GM21381 (cell line): ENCODE measurements around the gene RTTN.
"Not testable (repeated sequence)": the region's sequence is repeated elsewhere in the genome, so short reads cannot be mapped to it uniquely, and the experiment has no call there.

Experiments used
- ATAC-seq: cut with Tn5 transposase; IDR thresholded peaks from one replicate; pipeline ENCODE4 v1.9.1; 2021; ENCODE audit warnings: mild to moderate bottlenecking, moderate library complexity; ENCODE audit not compliant: unreplicated experiment

Gene RTTN

GRCh38 chr18:70205421-70206397 is at the start of gene RTTN:
Gene RTTN, minus strand, starts transcription at chr18:70205687. Its CDS starts 29 bp downstream, at chr18:70205658.
- peak; percentile 97 for ATAC-seq

GRCh38 chr18:70250781-70251180 is 45.3 kb upstream of the RTTN start:
- ATAC-seq, result no peak

- ATAC-seq, result not testable (repeated sequence)
These were observed 44.4 kb upstream of the RTTN start for GRCh38 chr18:70249861-70250260.

GRCh38 chr18:70249118-70249517 is 43.6 kb upstream of the RTTN start:
- ATAC-seq, result no peak

GRCh38 chr18:70246061-70246466 is 40.6 kb upstream of the RTTN start:
- no peak for ATAC-seq

- no peak for ATAC-seq
These were observed 37.8 kb upstream of the RTTN start for GRCh38 chr18:70243131-70243929.

GRCh38 chr18:70236921-70237320 is 31.4 kb upstream of the RTTN start:
- ATAC-seq, result not testable (repeated sequence)

- ATAC-seq, result no peak
These were observed 30.0 kb upstream of the RTTN start for GRCh38 chr18:70235478-70235877.

GRCh38 chr18:70234667-70235459 is 29.4 kb upstream of the RTTN start:
- ATAC-seq, result no peak

- ATAC-seq, result no peak
These were observed 28.5 kb upstream of the RTTN start for GRCh38 chr18:70233974-70234373.

GRCh38 chr18:70232261-70232660 is 26.8 kb upstream of the RTTN start:
- no peak for ATAC-seq

- no peak for ATAC-seq
These were observed 24.2 kb upstream of the RTTN start for GRCh38 chr18:70229639-70230038.

- no peak for ATAC-seq
These were observed 23.0 kb upstream of the RTTN start for GRCh38 chr18:70228536-70228935.

- ATAC-seq, result no peak
These were observed 22.0 kb upstream of the RTTN start for GRCh38 chr18:70227438-70227837.

GRCh38 chr18:70221915-70222278 is 16.4 kb upstream of the RTTN start:
- no peak for ATAC-seq

GRCh38 chr18:70221156-70221914 is 15.8 kb upstream of the RTTN start:
- ATAC-seq, result no peak

- no peak for ATAC-seq
These were observed 15.1 kb upstream of the RTTN start for GRCh38 chr18:70220628-70221027.

GRCh38 chr18:70219688-70220087 is 14.2 kb upstream of the RTTN start:
- ATAC-seq, result no peak

GRCh38 chr18:70216788-70217187 is 11.3 kb upstream of the RTTN start:
- no peak for ATAC-seq

- ATAC-seq, result no peak
These were observed 1.7 kb upstream of the RTTN start for GRCh38 chr18:70207181-70207580.
